ENCODE results near the gene ATP2A3. TPM values are rescaled to one million over a fixed set of nuclear protein-coding genes. Genes with fewer than 3 reads are reported as not detected.
"Not testable (repeated sequence)": the region's sequence is repeated elsewhere in the genome, so short reads cannot be mapped to it uniquely, and the experiment has no call there.

Gene ATP2A3
- total RNA-seq, 2 donors from 2014 or later, result 125 to 234 TPM

DNA sequence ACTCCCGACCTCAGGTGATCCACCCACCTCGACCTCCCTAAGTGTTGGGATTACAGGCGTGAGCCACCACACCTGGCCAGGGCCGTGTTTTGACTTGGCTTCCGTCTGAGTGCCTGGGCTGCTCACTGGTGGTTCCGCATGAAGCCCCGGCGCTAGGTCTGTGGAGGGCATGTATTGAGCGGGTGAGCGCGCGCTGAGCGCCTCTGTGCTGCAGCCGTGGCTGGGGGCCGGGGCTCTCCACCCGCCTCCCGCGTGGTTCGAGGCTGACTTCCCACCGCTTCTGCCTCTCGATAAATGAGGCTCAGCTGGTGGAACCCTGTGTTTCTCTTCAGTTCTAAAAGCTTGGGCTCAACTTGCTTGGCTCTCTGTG is 38.9 kb upstream of the ATP2A3 start:
- Mint-ChIP-seq H3K27me3 (peaks cover 0 to 3% of the 10 kb centered on the region in 2 donors), H3K4me1 (ENCODE audit: low read depth in 2 of 2) (peaks cover 0 to 2% of the 10 kb centered on the region in 2 donors), H3K9me3 (no peaks in the 10 kb centered on the region), H3K27ac (no peak overlapping the region), H3K4me3 (no peak overlapping the region), H3K36me3 (no peaks in the 10 kb centered on the region)
- no peak for ATAC-seq
- no peak for DNase-seq (ENCODE audit: low spot score)

DNA sequence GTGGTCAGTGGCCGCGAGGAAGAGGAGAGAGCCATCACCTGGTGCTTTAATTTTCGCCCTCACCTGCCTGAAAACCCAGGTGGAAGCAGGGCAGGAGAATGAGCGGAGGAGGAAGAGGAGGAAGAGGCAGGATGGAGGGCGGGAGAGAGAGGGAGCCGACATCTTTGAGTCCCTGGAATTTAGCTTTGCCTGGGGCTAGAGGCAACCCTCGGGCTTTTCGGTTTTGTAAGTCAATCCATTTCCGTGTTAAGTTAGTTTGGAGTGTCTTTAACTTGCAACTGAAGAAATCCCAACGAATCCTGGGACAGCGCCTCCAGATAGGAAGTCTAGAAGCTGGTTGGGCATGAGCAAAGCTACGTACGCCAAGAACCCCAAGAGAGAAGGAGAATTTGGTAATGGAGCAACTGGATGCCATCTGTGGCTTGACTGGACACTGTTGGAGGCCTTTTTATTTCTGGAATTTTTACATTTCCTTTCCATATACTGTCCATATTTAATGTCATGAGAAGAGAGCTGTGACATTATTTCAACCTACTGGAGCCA is 36.9 kb upstream of the ATP2A3 start:
- Mint-ChIP-seq H3K9me3 (no peaks in the 10 kb centered on the region), H3K27ac (no peak overlapping the region), H3K27me3 (peaks cover 7 to 10% of the 10 kb centered on the region in 2 donors), H3K4me3 (no peak overlapping the region), H3K36me3 (no peaks in the 10 kb centered on the region), H3K4me1 (ENCODE audit: low read depth in 2 of 2) (no peaks in the 10 kb centered on the region)
- no peak for DNase-seq (ENCODE audit: low spot score)
- ATAC-seq, result no peak

DNA sequence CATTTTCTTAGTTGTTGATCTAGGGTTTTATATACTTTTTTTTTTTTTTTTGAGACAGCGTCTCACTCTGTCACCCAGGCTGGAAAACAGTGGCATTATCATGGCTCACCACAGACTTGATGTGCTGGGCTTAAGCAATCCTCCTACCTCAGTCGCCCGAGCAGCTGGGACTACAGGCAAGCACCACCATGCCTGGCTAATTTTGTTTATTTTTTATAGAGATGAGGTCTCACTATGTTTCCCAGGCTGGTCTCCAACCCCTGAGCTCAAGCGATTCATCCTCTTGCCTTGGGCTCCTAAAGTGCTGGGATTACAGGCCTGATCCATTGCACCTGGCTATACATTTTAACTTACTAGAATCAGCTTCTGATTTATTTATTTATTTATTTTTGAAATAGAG is 34.2 kb upstream of the ATP2A3 start:
- H3K27me3 Mint-ChIP-seq, result peaks cover 13 to 15% of the 10 kb centered on the region in 2 donors
- no peak overlapping the region for H3K27ac Mint-ChIP-seq
- H3K9me3 Mint-ChIP-seq, result peaks cover 3% of the 10 kb centered on the region
- no peaks in the 10 kb centered on the region for H3K36me3 Mint-ChIP-seq
- no peak overlapping the region for H3K4me3 Mint-ChIP-seq
- DNase-seq (ENCODE audit: low spot score), result no peak
- no peaks in the 10 kb centered on the region for H3K4me1 Mint-ChIP-seq (ENCODE audit: low read depth in 2 of 2)
- ATAC-seq, result no peak

DNA sequence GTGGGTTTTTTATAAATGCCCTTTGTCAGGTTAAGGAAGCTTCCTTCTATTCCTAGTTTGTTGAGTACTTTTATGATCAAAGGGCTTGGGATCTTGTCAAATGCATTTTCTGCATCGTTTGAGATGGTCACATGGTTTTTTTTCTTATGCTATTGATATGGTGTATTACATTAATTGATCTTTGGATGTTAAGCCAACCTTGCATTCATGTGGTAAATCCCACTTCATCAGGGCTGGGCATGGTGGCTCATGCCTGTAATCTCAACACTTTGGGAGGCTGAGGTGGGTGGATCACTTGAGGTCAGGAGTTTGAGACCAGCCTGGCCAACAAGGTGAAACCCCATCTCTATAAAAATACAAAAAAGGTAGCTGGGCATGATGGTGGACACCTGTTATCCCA is 30.8 kb upstream of the ATP2A3 start:
- Mint-ChIP-seq H3K9me3 (peaks cover 3% of the 10 kb centered on the region), H3K36me3 (no peaks in the 10 kb centered on the region), H3K4me3 (no peak overlapping the region), H3K27me3 (peaks cover 15 to 26% of the 10 kb centered on the region in 2 donors), H3K4me1 (ENCODE audit: low read depth in 2 of 2) (no peaks in the 10 kb centered on the region), H3K27ac (no peak overlapping the region)
- ATAC-seq (no peak), DNase-seq (ENCODE audit: low spot score) (no peak)

DNA sequence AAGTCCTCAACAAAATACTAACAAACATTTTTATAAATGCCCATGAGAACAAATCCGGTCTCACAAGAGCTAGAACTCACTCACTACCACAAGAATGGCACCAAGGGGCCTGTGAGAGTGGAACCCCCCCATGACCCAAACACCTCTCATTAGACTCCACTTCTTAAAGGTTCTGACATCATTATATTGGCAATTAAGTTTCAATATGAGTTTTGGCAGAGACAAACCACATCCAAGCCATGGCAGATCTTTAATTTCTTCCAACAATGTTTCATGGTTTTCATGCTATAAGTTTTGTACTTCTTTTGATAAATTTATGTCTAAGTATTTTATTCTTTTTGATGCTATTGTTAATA is 30.0 kb upstream of the ATP2A3 start:
- Mint-ChIP-seq H3K9me3 (peaks cover 3% of the 10 kb centered on the region), H3K27me3 (peaks cover 15 to 26% of the 10 kb centered on the region in 2 donors), H3K4me1 (ENCODE audit: low read depth in 2 of 2) (no peaks in the 10 kb centered on the region), H3K27ac (no peak overlapping the region), H3K36me3 (no peaks in the 10 kb centered on the region), H3K4me3 (no peak overlapping the region)
- ATAC-seq (no peak), DNase-seq (ENCODE audit: low spot score) (no peak)

DNA sequence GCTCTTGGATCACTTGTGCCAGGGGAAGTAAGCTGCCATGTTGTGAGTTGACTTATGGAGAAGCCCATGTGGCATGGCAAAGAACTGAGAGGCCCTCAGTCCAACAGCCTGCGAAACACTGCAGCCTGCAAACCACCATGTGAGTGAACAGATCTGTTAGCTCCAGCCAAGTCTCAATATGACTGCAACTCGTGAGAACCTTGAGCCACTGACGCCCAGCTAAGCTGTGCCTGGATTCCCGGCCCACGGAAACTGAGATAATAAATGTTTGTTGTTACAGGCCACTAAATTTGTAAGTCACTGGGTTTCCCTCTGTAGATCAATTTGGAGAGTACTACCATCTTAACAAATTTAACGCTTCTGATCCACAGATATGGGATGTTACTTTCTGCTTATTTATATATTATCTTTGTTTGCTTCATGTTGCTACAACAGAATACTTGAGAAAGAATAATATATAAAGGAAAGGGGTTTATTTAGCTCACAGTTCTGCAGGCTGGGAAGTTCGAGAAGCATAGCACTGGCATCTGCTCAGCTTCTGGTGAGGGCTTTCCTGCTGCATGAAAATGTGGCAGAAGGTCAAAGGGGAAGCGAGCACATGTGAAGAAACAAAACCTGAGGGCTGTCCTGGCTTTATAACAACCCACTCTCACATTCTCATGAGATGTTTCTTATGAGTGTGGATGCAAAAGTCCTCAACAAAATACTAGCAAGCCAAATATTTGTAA is 29.4 kb upstream of the ATP2A3 start:
- H3K9me3 Mint-ChIP-seq, result peaks cover 3% of the 10 kb centered on the region
- no peak overlapping the region for H3K27ac Mint-ChIP-seq
- no peaks in the 10 kb centered on the region for H3K36me3 Mint-ChIP-seq
- no peaks in the 10 kb centered on the region for H3K4me1 Mint-ChIP-seq (ENCODE audit: low read depth in 2 of 2)
- ATAC-seq (no peak), DNase-seq (ENCODE audit: low spot score) (no peak)
- no peak overlapping the region for H3K4me3 Mint-ChIP-seq
- peaks cover 15 to 26% of the 10 kb centered on the region in 2 donors for H3K27me3 Mint-ChIP-seq

DNA sequence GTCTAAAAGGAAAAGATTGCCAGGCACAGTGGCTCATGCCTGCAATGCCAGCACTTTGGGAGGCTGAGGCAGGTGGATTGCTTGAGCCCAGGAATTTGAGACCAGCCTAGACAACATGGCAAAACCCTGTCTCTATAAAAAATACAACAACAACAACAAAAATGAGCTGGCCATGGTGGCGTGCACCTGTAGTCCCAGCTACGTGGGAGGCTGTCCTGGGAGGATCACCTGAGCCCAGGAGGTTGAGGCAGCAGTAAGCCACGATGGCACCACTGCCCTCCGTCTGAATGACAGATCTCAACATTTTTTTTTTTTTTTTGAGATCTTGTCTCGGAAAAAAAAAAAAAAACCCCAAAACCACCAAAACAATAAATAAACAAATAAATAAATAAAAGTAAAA is 28.1 kb upstream of the ATP2A3 start:
- DNase-seq (ENCODE audit: low spot score), result no peak
- ATAC-seq, result no peak
- Mint-ChIP-seq H3K36me3 (no peaks in the 10 kb centered on the region), H3K4me1 (ENCODE audit: low read depth in 2 of 2) (no peaks in the 10 kb centered on the region), H3K4me3 (no peak overlapping the region), H3K27ac (no peak overlapping the region), H3K9me3 (peaks cover 3% of the 10 kb centered on the region), H3K27me3 (peaks cover 15 to 26% of the 10 kb centered on the region in 2 donors)

DNA sequence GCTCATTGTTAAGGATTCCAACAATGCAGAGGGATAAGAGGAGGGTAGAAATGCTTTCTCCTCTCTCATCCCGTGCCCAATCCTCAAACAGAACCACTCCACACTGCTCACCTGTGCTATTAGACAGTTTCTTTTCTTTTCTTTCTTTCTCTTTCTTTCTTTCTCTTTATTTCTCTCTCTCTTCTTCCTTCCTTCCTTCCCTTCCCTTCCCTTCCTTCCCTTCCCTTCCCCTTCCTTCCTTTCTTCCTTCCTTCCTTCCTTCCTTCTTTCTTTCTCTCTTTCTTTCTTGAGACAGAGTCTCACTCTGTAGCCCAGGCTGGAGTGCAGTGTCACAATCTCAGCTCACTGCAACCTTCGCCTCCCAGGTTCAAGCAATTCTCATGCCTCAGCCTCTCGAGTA is 27.5 kb upstream of the ATP2A3 start:
- H3K4me3 Mint-ChIP-seq; H3K4me1 Mint-ChIP-seq (ENCODE audit: low read depth in 2 of 2); H3K27ac Mint-ChIP-seq; ATAC-seq; DNase-seq (ENCODE audit: low spot score); H3K9me3 Mint-ChIP-seq; H3K36me3 Mint-ChIP-seq: not testable (repeated sequence)
- H3K27me3 Mint-ChIP-seq, result peaks cover 15 to 22% of the 10 kb centered on the region in 2 donors

DNA sequence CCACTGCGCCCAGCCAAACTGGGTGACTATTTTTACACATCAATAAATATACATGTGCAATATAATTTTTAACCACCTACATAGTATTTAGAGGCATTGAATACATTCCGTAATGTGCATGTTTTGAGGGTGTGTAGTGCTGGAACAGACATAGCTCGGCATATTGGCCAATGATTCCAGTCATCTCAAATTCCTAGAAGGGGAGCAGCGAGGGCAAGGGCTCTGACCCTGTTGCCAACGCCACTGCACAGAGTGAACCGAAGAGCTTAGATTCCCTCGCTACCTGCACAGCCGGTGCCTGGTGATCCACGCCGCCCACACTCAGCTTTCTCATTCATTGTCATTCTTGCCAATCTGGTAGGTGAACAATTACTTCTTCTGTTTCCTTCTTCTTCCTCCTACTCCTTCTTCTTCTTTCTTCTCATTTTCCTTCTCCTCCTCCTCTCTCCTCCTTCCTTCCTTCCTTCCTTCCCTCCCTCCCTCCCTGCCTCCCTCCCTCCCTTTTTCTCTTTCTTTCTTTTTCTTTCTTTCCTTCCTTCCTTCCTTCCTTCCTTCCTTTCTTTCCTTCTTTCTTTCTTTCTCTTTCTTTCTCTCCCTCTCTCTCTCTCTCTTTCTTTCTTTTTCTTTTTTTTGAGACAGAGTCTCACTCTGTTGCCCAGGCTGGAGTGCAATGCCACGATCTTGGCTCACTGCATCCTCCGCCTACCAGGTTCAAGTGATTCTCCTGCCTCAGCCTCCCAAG is 26.3 kb upstream of the ATP2A3 start:
- no peak overlapping the region for H3K4me3 Mint-ChIP-seq
- no peaks in the 10 kb centered on the region for H3K36me3 Mint-ChIP-seq
- H3K27ac Mint-ChIP-seq, result no peak overlapping the region
- no peak for DNase-seq (ENCODE audit: low spot score)
- H3K9me3 Mint-ChIP-seq, result peaks cover 3% of the 10 kb centered on the region
- peaks cover 9 to 13% of the 10 kb centered on the region in 2 donors for H3K27me3 Mint-ChIP-seq
- peaks cover 0 to 3% of the 10 kb centered on the region in 2 donors for H3K4me1 Mint-ChIP-seq (ENCODE audit: low read depth in 2 of 2)
- no peak for ATAC-seq

DNA sequence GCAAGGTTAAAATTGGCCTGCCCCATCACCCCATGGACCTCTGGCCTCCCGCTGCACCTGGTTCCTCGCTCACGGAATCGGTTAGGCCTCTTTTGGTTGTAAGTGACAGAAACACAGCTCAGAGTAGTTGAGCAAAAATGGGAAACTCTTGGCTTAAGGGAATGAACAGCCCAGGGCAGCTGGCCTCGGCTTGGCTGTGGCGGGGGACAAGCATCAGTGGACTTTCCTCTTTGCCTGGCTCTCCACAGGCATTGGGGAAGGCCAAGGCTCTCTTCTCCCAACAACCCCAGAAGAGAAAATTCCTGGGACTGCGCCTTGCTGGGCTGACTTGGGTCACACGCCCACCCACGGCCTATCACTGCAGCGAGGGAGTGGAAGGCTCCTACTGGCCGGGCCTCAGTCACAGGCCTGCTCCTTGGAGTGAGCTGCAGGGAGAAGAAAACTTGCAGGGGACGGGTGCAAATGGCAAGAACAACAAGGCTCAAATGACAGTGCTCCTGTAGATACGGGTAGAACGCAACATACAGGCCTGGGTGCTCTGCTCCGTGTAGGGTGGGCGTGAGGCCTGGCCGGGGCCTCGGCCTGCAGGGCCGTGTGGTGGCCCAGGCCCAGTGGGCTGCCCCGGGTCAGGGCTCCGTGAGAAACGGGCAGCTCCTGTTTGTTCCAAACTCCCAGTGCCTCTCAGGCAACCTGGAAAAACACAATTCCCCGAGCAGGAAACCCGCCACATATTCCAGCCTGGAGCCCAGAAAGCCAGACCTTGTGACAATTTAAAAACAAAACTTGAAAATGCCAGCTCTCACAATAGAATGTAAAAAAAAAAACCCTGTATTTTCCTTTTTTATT is 25.0 kb upstream of the ATP2A3 start:
- DNase-seq (ENCODE audit: low spot score), result no peak
- H3K4me3 Mint-ChIP-seq, result no peak overlapping the region
- H3K27ac Mint-ChIP-seq, result no peak overlapping the region
- ATAC-seq, result no peak
- H3K4me1 Mint-ChIP-seq (ENCODE audit: low read depth in 2 of 2), result peaks cover 0 to 3% of the 10 kb centered on the region in 2 donors
- peaks cover 3 to 13% of the 10 kb centered on the region in 2 donors for H3K27me3 Mint-ChIP-seq
- no peaks in the 10 kb centered on the region for H3K36me3 Mint-ChIP-seq
- no peaks in the 10 kb centered on the region for H3K9me3 Mint-ChIP-seq

DNA sequence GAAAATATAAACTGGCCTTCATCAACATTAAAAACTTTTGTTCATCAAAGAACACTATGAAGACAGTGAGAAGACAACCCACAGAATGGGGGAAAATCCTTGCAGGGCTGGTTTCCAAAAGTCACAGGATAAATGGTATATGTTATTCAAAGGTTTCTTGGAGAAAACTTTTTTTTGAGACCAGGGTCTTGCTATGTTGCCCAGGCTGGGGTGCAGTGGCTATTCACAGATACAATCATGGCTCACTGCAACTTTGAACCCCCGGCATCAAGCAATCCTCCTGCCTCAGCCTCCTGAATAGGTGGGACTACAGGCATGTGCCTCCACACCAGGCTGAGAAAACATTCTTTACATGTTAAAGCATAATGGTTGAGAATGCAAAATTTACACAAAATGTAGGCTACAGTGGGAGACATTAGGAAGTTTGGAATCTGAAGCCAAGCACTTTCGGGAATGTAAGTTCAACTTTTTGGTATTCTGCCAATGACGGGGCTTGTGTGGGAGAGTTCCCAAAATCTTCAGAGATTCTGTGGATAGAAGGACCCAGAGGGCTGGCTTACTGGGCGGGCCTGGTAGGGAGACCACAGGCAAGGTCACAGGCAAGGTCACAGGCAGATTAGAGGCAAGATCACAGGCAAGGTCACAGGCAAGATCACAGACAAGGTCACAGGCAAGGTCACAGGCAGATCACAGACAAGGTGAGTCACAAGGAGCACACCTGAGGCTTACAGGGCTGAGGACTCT is 24.2 kb upstream of the ATP2A3 start:
- Mint-ChIP-seq H3K27ac (no peak overlapping the region), H3K4me1 (ENCODE audit: low read depth in 2 of 2) (peaks cover 0 to 3% of the 10 kb centered on the region in 2 donors), H3K9me3 (no peaks in the 10 kb centered on the region), H3K4me3 (no peak overlapping the region), H3K36me3 (no peaks in the 10 kb centered on the region), H3K27me3 (peaks cover 3 to 13% of the 10 kb centered on the region in 2 donors)
- ATAC-seq, result no peak
- DNase-seq (ENCODE audit: low spot score), result no peak

DNA sequence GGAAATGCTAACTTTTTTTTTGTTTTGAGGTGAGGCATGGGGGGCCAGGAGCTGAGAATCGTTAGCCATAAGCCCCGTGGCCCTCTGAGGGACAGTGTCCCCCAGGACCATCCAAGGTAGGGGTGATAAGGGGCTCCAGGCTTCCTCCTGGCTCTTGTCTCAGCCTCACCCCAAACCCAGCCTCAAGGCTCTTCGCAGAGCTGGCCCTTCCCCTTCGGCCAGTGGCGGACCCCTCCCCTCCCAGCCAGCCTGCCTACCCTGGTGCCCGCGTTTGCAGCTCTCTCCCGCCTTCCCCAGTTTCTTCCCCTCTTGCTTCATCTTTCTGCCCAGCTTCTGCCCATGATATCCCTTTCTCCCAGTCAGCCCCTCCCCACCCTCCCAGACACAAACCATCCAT is 22.7 kb upstream of the ATP2A3 start:
- H3K4me3 Mint-ChIP-seq, result no peak overlapping the region
- peaks cover 0 to 3% of the 10 kb centered on the region in 2 donors for H3K4me1 Mint-ChIP-seq (ENCODE audit: low read depth in 2 of 2)
- H3K27me3 Mint-ChIP-seq, result peaks cover 3 to 12% of the 10 kb centered on the region in 2 donors
- H3K36me3 Mint-ChIP-seq, result no peaks in the 10 kb centered on the region
- H3K27ac Mint-ChIP-seq, result no peak overlapping the region
- DNase-seq (ENCODE audit: low spot score) (no peak), ATAC-seq (peak in 1 of 2 donors; percentile 20)
- no peaks in the 10 kb centered on the region for H3K9me3 Mint-ChIP-seq

DNA sequence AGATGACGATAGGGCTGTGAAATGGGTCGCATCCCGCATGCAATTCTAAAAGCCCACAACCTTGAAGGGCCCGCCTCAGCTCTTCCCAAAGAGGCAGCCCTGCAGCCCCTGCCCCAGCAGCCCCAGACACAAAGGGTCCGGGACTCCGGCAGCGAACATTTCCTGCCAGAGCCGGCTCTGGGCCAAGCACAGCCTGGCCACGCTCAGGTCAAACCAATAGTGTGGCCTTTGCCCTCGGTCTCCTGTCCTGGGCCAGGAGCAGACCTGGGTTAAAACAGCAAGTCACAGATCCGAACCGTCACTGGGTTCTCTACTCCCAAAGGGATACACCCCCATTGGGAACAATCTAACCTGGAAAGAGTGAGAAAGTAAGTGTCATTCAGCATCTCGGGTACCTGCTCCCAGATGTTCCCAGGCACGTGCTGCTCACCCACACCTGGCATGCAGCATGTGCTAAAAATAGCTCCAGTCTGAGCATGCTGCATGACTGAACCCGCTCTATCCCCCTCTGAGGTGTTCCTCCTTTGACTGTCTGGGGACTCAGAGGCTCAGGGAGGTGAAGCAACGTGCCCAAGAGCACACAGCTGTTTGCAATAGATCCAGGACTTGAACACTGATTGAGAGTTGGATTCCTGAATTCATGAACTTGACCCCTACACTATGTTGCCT is 22.2 kb upstream of the ATP2A3 start:
- Mint-ChIP-seq H3K36me3 (no peaks in the 10 kb centered on the region), H3K9me3 (no peaks in the 10 kb centered on the region), H3K27ac (no peak overlapping the region), H3K4me1 (ENCODE audit: low read depth in 2 of 2) (peaks cover 0 to 3% of the 10 kb centered on the region in 2 donors), H3K4me3 (no peak overlapping the region), H3K27me3 (peaks cover 3 to 6% of the 10 kb centered on the region in 2 donors)
- ATAC-seq (peak in 1 of 2 donors; percentile 31), DNase-seq (ENCODE audit: low spot score) (no peak)
